Stimulated activated CD8-positive, alpha-beta memory T cell treated with anti-CD3 and anti-CD28 coated beads, Interleukin-2, amount 100 ng/mL, for 1 hour (primary cell): ENCODE results near the gene SPTBN1.

Experiments
- DNase-seq, 2 donors: peaks; one replicate each; pipeline ENCODE4 v3.0.0-alpha.2; 2020; ENCODE audit warnings: low read depth in 2 of 2

The SPTBN1 gene

DNA sequence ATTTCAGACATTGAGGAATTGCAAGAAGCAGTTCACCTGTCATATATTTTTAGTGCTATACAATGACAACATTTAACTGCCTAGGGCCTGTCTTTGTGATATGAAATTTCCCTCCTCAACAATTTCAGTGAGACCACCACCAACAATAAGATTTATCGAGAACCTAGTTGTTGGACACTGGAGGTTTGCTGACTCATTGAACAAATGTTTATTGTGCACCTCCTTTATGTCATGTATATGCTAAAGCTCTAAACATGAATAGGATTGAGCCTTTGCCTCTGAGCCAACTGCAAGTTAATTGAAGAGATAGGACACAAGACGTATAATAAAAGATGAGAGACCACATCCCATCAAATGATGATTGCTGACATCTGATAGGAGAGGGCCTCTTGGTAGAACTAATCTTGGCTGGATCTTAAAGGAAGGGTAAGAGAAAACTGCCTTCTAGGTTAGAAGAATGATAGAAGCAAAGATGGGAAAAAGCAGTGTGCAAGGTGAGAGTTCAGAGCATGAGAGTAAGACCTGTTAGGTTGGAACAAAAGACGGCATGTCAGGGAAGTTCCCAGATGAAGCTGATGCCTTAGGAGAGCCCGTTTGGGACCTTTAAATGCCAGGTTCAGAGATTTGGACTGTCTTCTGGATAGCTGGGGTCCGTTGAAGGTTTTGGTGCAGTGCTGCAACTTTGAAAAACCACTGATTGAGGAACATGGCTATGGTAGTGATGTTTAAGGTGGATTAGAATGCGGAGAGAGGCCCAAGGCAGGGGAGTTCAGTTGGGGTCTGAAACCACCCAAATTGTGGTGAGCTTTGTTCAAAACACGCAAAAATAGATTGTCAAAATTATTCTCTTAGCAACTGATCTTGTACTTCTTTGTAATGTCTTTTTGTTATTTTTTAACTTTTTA, 134.3 kb downstream of the SPTBN1 start:
- DNase-seq = no peak

DNA sequence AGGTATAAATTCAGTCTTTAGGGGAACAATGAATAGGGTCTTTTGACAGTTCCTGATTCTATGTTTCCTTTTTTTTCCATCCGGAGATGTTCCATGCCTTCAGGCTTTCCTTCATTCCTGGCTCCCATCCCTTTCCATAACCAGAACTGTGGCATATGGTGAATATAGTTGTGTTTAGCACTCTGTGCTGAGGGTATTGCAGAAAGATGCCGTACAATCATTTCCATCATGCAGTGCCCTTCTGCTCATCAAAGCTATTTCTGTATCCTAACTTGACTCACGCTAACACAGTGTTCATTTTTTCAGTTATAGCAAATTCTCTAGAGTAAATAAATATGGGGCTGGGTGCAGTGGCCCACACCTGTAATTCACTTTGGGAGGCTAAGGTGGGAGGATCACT, 135.4 kb downstream of the SPTBN1 start:
- DNase-seq = no peak

DNA sequence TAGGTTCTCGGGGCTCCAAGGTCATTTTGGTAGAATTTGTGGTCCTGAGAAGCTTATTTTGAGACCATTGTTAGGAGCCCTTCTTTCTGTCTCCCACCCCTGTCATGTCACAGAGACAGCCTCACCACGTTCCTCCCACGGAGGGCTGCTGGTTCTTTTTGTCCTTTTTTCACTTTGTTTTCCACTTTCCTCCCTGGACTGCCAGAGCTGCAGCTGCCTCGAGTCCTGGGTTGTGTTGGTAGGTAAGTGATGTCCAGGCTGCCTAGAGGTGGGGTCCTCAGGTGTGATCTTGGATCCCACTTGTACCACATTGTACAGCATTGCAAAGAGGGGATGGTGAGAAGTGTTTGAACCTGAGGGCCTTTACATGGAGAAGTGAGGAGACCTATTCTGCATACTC, 137.1 kb downstream of the SPTBN1 start:
- DNase-seq = no peak

DNA sequence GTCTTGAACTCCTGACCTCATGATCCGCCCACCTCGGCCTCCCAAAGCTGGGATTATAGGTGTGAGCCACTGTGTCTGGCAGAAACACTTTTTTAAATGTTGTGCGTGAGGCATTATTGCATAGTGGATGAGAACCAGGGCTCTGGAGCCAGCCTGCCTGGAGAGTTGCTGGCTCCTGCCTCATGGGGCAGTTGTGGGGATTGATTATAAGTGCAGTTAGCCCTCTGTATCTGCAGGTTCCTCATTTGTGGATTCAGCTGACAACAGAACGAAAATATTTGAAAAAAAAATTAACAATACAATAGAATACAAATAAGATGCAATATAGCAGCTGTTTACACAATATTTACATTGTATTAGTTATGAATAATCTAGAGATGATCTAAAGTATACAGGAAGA, 137.9 kb downstream of the SPTBN1 start:
- DNase-seq = no peak

DNA sequence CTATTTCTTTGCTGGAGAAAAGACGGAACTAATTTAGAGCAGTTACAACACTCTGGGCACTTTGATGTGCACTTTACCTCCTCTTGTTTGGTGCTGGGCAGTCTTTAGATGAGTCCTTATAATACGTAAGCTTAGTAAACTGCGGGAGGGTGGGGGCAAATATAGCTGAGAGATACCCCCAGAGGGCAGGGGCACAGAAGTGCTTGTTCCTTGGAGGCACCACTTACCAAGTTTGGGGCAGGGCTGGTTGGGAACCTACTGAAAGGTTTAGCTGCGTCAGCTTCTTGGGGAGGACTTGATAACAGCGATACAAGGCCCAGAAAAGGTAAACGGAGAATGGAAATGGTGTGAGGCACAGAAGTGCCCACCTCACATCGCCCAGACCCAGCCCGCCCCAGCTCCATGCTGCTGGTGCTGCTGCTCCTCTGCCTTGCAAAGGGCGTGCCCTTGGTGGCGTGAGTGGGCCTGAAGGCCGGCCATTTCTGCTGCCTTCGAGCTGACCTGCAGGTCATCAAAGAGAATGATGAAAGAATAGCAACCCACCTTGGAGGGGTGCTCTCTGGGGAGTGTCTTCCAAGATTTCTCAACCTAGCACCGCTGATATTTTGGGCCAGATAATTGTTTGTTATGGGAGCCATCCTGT, 139.2 kb downstream of the SPTBN1 start:
- no peak for DNase-seq

DNA sequence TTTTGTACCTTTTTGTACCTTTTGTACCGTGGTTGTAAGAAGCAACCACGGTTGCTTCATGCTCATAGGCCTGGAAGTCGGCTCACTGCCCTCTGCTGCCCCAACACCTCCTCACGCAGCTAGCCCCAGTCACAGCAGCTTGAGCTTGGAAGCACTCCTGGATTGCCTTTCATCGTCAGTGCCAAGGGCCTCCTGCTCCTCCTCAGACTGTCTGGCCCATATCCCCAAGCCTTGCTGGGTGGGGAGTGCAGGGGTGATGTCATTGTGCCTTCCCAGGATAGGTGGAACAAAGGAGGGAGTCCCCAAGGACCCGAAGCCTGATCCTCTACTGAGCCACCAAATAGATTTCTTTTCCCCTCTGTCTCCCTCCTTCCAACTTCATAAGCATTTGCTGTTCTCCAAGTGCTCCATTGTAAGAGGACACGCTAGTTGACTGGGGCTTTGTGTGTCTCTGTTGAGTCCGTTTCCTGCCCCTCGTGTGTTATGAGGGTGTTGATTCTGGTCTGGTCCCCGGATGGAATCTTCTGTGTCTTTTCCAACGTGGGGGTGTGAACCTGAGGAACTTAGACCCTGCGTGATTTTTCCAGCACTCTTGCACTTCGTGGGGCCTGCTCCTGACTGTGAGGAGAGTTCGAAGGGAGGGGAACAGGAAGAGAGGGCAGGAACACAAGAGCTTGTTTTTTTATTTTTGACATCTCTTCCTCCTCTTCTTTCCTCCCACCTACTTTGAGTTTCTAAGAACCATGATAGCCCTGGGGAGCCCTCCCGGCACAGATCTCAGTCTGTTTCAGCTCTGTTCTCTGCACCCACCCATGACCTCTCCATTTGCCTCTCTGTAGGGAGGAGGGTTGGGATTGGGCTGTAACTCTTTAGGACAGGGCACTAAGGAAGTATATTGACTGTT, 140.1 kb downstream of the SPTBN1 start:
- no peak for DNase-seq

DNA sequence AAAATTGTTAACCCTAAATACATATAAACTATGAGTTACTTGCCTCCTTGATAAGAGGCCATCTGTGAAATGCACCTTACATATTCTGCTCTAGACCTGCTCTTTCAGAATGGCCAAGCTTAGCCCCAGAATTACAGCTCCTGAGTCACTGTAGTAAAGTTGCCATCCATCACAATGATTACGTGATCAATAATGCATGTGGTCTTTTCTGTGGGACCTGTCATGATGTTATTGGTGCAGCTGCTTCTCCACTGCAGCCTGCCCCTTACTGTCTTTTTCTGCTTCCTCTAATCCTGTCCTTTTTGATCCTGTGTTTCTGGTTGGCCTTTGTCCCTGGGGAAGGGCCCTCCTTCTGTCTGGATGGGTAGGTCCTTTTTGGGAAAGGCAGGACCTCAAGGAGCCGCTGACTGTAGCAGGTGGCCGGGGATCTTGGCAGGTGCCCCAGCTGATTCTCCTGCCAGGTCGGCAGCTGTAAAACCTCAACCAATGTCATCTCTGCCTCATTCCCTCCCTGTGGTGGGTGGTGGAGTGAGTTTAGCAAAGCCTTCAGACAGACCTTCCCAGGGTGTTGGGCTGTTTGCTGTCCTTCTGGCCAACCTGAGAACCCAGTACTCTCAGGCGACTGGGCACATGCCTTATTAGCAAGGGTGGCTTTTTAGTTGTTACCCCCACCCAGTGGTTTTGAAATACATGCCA, 141.2 kb downstream of the SPTBN1 start:
- DNase-seq = no peak

DNA sequence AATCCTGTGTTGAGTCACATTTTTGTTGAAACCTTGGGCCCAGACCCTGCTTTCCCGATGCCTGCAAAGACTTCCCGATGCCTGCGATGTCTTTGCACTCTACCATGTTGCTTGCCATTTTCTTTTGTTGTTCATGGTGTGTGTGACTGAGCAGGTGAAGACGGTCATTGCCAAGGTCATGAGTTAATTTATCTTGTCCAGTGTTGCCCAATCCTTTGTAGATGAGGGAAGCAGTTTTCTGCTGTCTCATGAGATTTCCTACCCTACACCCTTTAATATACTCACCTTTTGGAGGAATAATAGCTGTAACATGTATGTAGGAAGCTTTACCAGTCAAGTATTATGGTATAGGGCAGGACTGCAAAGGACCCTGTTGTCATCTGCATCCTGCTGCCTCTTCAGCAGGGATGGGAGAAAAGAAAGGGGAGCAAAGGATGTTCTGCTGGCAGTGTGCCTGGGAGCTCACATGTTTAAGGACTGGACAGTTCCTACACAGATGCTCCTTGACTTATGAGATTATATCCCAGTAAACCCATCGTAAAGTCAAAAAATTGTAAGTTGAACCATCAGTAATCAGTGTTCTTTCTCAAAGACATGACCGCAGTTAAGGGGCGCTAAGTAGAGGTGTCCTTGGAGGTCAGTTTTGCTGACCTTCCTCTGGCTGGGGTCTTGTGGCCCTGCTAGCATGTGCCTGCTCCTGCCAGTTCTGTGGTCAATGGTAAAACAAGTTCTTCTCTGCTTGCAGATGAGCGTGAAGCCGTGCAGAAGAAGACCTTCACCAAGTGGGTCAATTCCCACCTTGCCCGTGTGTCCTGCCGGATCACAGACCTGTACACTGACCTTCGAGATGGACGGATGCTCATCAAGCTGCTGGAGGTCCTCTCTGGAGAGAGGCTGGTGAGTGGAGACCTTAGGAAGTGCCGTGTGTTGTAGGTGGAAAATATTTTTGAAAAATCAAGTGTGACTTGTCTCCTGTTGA, 142.5 kb downstream of the SPTBN1 start:
- no peak for DNase-seq

DNA sequence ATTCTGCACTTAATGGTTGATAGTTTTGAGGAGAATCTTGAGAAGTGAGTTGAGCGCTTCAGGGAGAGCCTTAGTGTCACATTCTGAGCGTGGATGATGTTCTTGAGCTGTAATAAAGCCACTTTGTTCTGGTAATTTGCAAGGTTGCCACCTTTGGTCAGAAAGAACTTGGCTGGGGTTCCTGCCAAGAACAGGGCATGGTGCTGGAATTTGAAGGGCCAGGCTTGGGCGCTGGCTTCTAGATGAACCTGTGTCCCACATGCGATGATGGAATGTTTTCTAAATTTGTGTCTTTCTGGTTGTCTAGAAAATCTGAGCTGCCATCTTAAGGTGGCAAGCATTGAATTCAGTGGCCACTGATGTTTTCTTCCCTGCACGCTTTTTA, 143.2 kb downstream of the SPTBN1 start:
- DNase-seq = no peak

DNA sequence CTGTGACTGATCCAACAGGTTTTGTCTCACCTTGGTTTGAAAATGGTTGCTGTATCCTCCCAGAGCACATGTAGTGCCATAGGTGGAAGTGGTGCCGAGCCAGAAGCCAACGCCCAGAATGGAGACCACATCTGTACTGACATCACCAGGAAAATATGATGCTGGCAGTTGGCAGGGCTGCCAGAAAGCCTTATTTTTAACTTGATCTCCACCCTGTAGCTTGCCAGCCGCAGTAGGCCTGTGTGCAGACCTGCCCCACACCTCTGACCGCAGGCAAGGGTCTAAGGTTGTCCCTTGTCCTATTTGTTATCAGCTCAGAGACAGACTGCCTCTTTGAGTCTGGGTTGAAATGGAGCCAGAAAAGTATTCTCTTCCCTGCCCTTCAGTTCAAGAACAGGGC, 143.8 kb downstream of the SPTBN1 start:
- no peak for DNase-seq

DNA sequence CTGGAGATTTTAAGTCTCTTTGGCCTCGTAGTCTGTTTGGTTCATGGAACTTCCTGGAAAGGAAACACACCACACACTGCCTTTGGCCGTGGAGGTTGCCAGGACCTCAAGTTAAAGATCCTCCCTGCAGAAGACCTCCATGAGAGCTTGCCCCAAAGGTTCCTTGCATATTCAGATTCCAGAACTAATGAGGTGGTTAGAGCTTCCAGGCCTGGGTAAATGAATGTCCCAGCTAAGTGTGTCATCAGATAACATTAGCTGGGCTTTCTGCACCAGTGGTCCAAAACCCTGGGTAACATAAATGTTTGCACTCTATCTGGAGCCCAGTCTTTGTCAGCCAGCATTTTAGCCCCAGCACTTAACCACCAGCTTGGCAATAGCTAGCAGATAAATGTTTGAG, 145.2 kb downstream of the SPTBN1 start:
- no peak for DNase-seq

DNA sequence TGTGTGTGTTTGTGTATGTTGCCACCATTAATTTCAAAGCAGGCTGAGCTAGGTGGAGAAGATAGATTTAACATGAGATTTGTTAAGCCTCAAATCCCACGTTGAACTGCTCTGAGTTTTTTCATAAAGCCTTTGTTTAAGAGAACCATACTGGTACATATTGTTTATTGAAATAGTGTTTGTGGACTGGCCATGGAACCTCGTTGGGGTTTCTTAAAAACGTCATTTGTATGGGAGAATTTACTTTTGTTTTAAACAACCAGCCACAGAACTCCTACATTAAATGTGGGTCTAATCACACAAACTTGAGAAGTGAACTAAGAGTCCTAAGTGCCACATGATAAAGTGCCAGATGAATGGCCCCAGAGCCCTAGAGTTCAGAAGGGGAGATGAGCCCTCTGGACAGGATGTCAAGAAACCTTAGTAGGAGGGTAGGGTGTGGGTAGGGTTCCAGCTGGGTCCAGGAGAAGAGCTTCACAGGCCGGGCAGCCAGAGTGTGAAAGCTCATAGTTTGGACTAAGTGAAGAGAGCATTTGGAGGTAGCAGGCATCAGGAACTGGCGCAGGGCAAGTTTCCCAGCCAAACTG, 146.7 kb downstream of the SPTBN1 start:
- DNase-seq = no peak

DNA sequence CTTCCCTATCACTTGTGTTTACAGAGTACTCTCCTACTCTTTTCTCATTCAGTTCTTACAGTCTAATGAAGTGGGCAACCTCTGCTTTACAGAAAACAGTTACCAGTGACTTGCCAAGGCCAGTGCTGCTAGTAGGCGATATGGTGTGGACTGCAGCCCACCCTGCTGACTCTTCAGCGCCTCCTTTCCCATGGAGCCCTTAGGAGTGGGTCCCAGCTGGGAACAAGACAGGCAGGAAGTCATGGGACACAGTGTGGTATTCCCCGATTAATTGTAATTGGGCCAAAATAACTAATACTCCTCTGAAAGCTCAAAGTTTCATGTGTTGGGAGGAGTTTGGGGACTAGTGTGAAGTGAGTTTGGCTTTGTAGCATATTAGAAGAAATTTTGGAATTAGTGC, 147.2 kb downstream of the SPTBN1 start:
- DNase-seq = no peak

DNA sequence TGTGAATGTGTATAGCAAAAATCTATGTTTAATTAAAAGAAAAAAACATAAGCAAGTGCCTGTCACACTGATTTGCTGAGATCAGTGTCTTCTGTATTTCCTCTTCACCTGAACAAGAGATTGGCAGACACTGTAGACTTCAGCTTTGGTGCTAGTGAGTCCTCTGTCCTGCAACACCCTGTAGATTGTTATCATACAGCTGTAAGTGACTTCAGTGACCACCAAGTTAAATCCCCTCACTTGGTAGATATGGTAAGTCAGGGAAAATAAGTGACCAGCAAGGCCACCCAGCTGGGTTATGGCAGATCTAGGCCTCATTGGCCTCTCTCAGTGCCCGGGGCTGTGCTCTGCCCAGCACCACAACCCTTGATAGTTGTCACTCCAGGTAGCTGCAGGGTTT, 147.7 kb downstream of the SPTBN1 start:
- DNase-seq = no peak

DNA sequence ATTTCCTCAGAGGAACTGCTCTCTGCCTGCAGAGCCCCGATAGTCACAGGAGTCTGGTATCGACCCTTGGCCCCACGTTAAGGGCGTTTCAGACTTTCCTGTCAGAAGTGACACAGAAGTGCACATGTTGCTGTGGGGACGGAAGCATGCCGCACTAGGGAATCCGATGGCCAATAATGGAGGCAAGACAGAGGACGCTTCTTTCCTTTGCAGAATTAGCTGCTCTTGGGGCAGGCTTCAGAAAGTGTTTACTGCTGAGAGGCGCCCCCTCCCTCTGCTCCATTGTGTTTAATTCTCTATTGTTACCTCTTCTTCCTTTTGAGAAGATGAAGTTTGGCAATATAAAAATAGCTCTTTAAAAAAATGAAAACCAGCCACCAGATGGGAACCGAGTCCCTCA, 148.7 kb downstream of the SPTBN1 start:
- DNase-seq = no peak

DNA sequence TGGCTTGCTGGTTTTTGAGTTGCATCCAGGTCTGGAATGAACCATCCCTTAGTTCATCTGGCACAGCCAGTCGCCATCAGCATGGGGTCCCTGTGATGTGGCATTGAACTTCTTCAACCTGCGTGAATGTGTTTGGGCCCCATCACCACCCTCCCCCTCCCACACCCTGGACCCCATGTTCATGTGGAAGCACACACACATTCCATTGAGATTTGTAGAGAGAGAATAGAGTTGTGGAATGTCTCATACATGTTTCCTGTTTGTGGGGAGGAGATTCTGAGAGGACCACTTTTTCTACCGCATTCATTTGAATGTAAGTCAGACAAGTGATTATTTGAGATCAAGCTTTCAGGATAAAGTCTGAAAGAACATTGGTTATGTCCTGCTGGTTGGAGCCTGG, 149.7 kb downstream of the SPTBN1 start:
- DNase-seq = no peak

DNA sequence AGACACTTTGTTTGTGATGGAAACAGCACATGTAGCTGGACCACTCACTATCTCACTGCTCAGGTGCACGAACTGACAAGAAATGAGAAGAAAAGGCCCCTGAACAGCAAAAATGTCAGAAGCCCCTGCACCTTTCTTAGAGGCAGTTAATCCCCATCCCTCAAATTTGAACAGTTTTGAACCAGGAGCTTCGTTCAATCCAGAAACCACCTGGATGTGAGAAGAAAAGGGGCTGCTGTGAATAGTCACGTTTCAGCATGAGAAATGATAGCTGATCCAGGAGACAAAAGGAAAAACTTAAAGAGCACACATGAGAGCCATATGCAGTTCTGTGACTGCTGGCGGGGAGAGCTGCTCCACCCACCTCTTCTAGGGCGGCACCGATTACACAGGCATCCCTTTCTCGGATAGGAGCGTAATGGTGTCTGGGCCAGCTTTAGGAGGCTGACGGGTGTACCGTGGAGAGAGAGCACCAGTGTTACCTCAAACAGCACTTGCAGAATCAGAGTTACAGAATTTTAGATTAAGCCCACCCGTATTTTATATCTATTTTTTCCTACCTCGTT, 150.3 kb downstream of the SPTBN1 start:
- no peak for DNase-seq

DNA sequence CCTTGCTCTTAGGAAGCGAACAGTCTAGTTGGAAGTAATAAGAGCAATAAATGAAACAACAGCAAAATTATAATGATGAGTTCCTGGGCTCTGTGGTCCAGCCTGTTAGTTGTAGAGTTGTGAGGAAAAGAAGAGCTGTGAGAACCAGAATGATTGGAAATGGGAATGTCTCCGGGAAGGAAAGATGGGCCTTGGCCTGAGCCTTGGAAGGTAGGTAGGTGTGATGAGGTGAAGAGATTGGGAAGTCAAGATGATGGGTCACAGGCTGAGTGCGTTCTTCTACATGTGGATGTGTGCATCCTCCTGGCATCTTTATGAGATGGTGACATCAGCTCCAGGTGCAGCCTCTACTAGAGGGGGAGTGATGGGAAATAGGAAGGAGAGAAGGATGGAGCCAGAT, 152.1 kb downstream of the SPTBN1 start:
- no peak for DNase-seq

DNA sequence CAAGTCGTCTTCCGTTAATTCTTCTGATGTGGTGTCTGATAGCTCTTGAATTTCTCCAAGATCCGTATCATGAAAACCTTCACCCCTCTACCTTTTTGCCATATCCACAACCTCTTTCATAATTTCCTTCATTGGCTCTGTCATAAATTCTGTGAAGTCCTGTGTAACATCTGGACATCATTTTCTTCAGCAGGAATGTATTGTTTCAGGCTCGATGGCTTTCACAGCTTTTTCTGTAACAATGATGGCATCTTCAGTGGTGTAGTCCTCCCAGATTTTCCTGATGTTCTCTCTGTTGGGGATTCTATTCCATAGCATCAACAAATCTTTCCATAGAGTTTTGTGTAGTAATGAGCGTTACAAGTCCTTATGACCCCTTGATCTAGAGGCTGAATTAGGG, 153.1 kb downstream of the SPTBN1 start:
- no peak for DNase-seq

DNA sequence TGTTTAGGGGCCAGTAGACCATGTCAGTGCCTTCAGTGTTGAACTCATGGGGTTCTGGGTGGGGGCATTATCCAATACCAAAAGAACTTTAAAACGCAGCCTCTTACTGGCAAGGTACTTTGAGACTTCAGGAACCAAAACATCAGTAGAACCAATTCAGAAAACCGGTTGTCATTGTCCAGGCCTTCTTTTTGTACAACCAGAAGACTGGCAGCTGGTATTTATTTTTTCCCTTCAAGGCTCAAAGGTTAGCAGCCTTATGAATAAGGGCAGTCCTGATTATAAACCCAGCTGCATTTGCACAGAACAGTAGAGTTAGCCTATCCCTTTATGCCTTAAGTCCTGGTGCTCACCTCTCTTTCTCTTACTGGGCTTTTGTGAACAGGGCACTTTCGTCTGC, 153.5 kb downstream of the SPTBN1 start:
- DNase-seq = no peak
